ENCODE data around the gene SCTR. TPM values are rescaled to one million over a fixed set of nuclear protein-coding genes. Genes with fewer than 3 reads are reported as not detected.

Gene SCTR
- total RNA-seq, 3 donors from 2014 or later, result not detected

GRCh38 chr2:119442226-119442619 is 82.1 kb downstream of the SCTR start:
- Mint-ChIP-seq H3K36me3 (ENCODE audit: insufficient read depth) (no peaks in the 10 kb centered on the region), H3K27me3 (ENCODE audit: low read depth) (peaks cover 12% of the 10 kb centered on the region), H3K9me3 (no peaks in the 10 kb centered on the region), H3K4me1 (ENCODE audit: low read depth) (no peaks in the 10 kb centered on the region), H3K4me3 (no peak overlapping the region)
- ATAC-seq (no peak), DNase-seq (no peak)

- Mint-ChIP-seq H3K4me1 (ENCODE audit: low read depth) (no peaks in the 10 kb centered on the region), H3K36me3 (ENCODE audit: insufficient read depth) (no peaks in the 10 kb centered on the region), H3K4me3 (no peak overlapping the region), H3K9me3 (no peaks in the 10 kb centered on the region), H3K27me3 (ENCODE audit: low read depth) (peaks cover 12% of the 10 kb centered on the region)
- DNase-seq (no peak), ATAC-seq (no peak)
Measured at GRCh38 chr2:119441376-119442225, 82.7 kb downstream of the SCTR start.

GRCh38 chr2:119440873-119441272 is 83.4 kb downstream of the SCTR start:
- no peaks in the 10 kb centered on the region for H3K9me3 Mint-ChIP-seq
- H3K27me3 Mint-ChIP-seq (ENCODE audit: low read depth), result peaks cover 12% of the 10 kb centered on the region
- H3K36me3 Mint-ChIP-seq (ENCODE audit: insufficient read depth), result no peaks in the 10 kb centered on the region
- ATAC-seq, result no peak
- no peak for DNase-seq
- H3K4me3 Mint-ChIP-seq, result no peak overlapping the region
- no peaks in the 10 kb centered on the region for H3K4me1 Mint-ChIP-seq (ENCODE audit: low read depth)

- DNase-seq (no peak), ATAC-seq (no peak)
- Mint-ChIP-seq H3K27me3 (ENCODE audit: low read depth) (peaks cover 15% of the 10 kb centered on the region), H3K9me3 (no peaks in the 10 kb centered on the region), H3K36me3 (ENCODE audit: insufficient read depth) (no peaks in the 10 kb centered on the region), H3K4me3 (no peak overlapping the region), H3K4me1 (ENCODE audit: low read depth) (no peaks in the 10 kb centered on the region)
Measured at GRCh38 chr2:119440501-119440870, 83.8 kb downstream of the SCTR start.

GRCh38 chr2:119439574-119440500 is 84.4 kb downstream of the SCTR start:
- DNase-seq, result no peak
- no peak overlapping the region for H3K4me3 Mint-ChIP-seq

GRCh38 chr2:119438726-119439284 is 85.5 kb downstream of the SCTR start:
- ATAC-seq (no peak), DNase-seq (no peak)
- Mint-ChIP-seq H3K27me3 (ENCODE audit: low read depth) (peaks cover 22% of the 10 kb centered on the region), H3K4me3 (no peak overlapping the region), H3K4me1 (ENCODE audit: low read depth) (no peaks in the 10 kb centered on the region), H3K36me3 (ENCODE audit: insufficient read depth) (no peaks in the 10 kb centered on the region), H3K9me3 (no peaks in the 10 kb centered on the region)

More at GRCh38 chr2:119439574-119440500, 84.4 kb downstream of the SCTR start:
- Mint-ChIP-seq H3K4me1 (ENCODE audit: low read depth) (no peaks in the 10 kb centered on the region), H3K36me3 (ENCODE audit: insufficient read depth) (no peaks in the 10 kb centered on the region), H3K9me3 (no peaks in the 10 kb centered on the region), H3K27me3 (ENCODE audit: low read depth) (peaks cover 18% of the 10 kb centered on the region)
- ATAC-seq, result no peak

- H3K9me3 Mint-ChIP-seq, result no peaks in the 10 kb centered on the region
- no peak for ATAC-seq
Measured at GRCh38 chr2:119438128-119438656, 86.1 kb downstream of the SCTR start.

GRCh38 chr2:119436993-119437772 is 87.1 kb downstream of the SCTR start:
- Mint-ChIP-seq H3K4me3 (no peak overlapping the region), H3K4me1 (ENCODE audit: low read depth) (peaks cover 4% of the 10 kb centered on the region), H3K9me3 (no peaks in the 10 kb centered on the region), H3K36me3 (ENCODE audit: insufficient read depth) (no peaks in the 10 kb centered on the region), H3K27me3 (ENCODE audit: low read depth) (peaks cover 37% of the 10 kb centered on the region)
- ATAC-seq, result no peak
- no peak for DNase-seq

More at GRCh38 chr2:119438128-119438656, 86.1 kb downstream of the SCTR start:
- Mint-ChIP-seq H3K4me1 (ENCODE audit: low read depth) (no peaks in the 10 kb centered on the region), H3K27me3 (ENCODE audit: low read depth) (peaks cover 27% of the 10 kb centered on the region), H3K36me3 (ENCODE audit: insufficient read depth) (no peaks in the 10 kb centered on the region), H3K4me3 (no peak overlapping the region)
- no peak for DNase-seq

GRCh38 chr2:119435953-119436297 is 88.4 kb downstream of the SCTR start:
- Mint-ChIP-seq H3K9me3 (no peaks in the 10 kb centered on the region), H3K4me1 (ENCODE audit: low read depth) (peaks cover 7% of the 10 kb centered on the region), H3K4me3 (no peak overlapping the region), H3K27me3 (ENCODE audit: low read depth) (peaks cover 43% of the 10 kb centered on the region), H3K36me3 (ENCODE audit: insufficient read depth) (no peaks in the 10 kb centered on the region)
- DNase-seq (no peak), ATAC-seq (no peak)

GRCh38 chr2:119435081-119435952 is 89.0 kb downstream of the SCTR start:
- Mint-ChIP-seq H3K27me3 (ENCODE audit: low read depth) (peaks cover 49% of the 10 kb centered on the region), H3K4me1 (ENCODE audit: low read depth) (peaks cover 7% of the 10 kb centered on the region)
- no peak for ATAC-seq

GRCh38 chr2:119434664-119435063 is 89.6 kb downstream of the SCTR start:
- ATAC-seq, result no peak
- no peak for DNase-seq
- Mint-ChIP-seq H3K9me3 (no peaks in the 10 kb centered on the region), H3K4me3 (no peak overlapping the region), H3K27me3 (ENCODE audit: low read depth) (peaks cover 53% of the 10 kb centered on the region), H3K36me3 (ENCODE audit: insufficient read depth) (no peaks in the 10 kb centered on the region), H3K4me1 (ENCODE audit: low read depth) (peaks cover 7% of the 10 kb centered on the region)

More at GRCh38 chr2:119435081-119435952, 89.0 kb downstream of the SCTR start:
- no peaks in the 10 kb centered on the region for H3K36me3 Mint-ChIP-seq (ENCODE audit: insufficient read depth)
- no peak overlapping the region for H3K4me3 Mint-ChIP-seq
- H3K9me3 Mint-ChIP-seq, result no peaks in the 10 kb centered on the region
- DNase-seq, result no peak

GRCh38 chr2:119433636-119434327 is 90.5 kb downstream of the SCTR start:
- H3K4me3 Mint-ChIP-seq, result no peak overlapping the region
- ATAC-seq (no peak), DNase-seq (no peak)
- no peaks in the 10 kb centered on the region for H3K9me3 Mint-ChIP-seq
- peaks cover 7% of the 10 kb centered on the region for H3K4me1 Mint-ChIP-seq (ENCODE audit: low read depth)
- peaks cover 56% of the 10 kb centered on the region for H3K27me3 Mint-ChIP-seq (ENCODE audit: low read depth)
- H3K36me3 Mint-ChIP-seq (ENCODE audit: insufficient read depth), result no peaks in the 10 kb centered on the region

Data from activated T-cell treated with anti-CD3 and anti-CD28 coated beads, Interleukin-2, amount 50 U/mL, for 4 hours (primary cell).